Caco-2 (cell line): ENCODE results near the gene ANKLE1. TPM values are rescaled to one million over a fixed set of nuclear protein-coding genes. Genes with fewer than 3 reads are reported as not detected.

ENCODE experiments used
- BruUV-seq: library from RNA; stranded (reverse); fragments of 400-500 nt; replicated peaks from 2 replicates; lab custom pipeline; 2021; lab: Mats Ljungman, UMichigan
- CTCF ChIA-PET: fragments of 300-600 bp; sonication (Branson Sonifier 250); formaldehyde crosslinking; loops from one replicate; lab custom pipeline; 2022; ENCODE audit warnings: antibody characterized with exemption; lab: Charles Lee
- POLR2A ChIA-PET: fragments of 300-600 bp; sonication (Branson Sonifier 250); formaldehyde crosslinking; loops from one replicate; lab custom pipeline; 2022; ENCODE audit warnings: antibody characterized with exemption; lab: Charles Lee
- DNase-seq, 2 experiments: peaks; one replicate each; pipeline versions ENCODE4 v3.0.0 to v3.0.0-alpha.2; 2020 to 2022
- H3K27me3 ChIP-seq: replicated peaks from 2 replicates; pipeline ENCODE4 v1.6.0; 2011; ENCODE audit warnings: low read length; ENCODE audit not compliant: control insufficient read depth, insufficient read depth
- H3K36me3 ChIP-seq: 2 replicates; pipeline ENCODE4 v1.5.1; 2011; ENCODE audit warnings: low read length; ENCODE audit not compliant: control insufficient read depth, insufficient read depth
- H3K4me1 ChIP-seq: fragments of 250-450 bp; sonication (Bioruptor Pico); 2 replicates; pipeline ENCODE4 v1.5.1; 2020; ENCODE audit warnings: mild to moderate bottlenecking
- H3K4me3 ChIP-seq: 2 replicates; pipeline ENCODE4 v1.5.1; 2011; ENCODE audit warnings: low read depth, mild to moderate bottlenecking, control low read depth, low read length
- H3K9me3 ChIP-seq: fragments of 250-450 bp; sonication (Bioruptor Pico); 2 replicates; pipeline ENCODE4 v1.5.1; 2020; ENCODE audit warnings: mild to moderate bottlenecking, moderate library complexity
- H3K27ac Mint-ChIP-seq: one replicate; pipeline ENCODE4 v1.8.0; 2022; ENCODE audit warnings: mixed read lengths; ENCODE audit not compliant: unreplicated experiment
- H3K27me3 Mint-ChIP-seq: one replicate; pipeline ENCODE4 v1.8.0; 2022; ENCODE audit warnings: mixed read lengths; ENCODE audit not compliant: insufficient read depth, unreplicated experiment
- H3K36me3 Mint-ChIP-seq: one replicate; pipeline ENCODE4 v1.8.0; 2022; ENCODE audit warnings: mild to moderate bottlenecking, mixed read lengths; ENCODE audit not compliant: insufficient read depth, unreplicated experiment
- H3K4me1 Mint-ChIP-seq: one replicate; pipeline ENCODE4 v1.8.0; 2022; ENCODE audit warnings: low read depth, mixed read lengths; ENCODE audit not compliant: unreplicated experiment
- H3K4me3 Mint-ChIP-seq: one replicate; pipeline ENCODE4 v1.8.0; 2022; ENCODE audit warnings: mild to moderate bottlenecking, moderate library complexity, mixed read lengths; ENCODE audit not compliant: unreplicated experiment
- H3K9me3 Mint-ChIP-seq: one replicate; pipeline ENCODE4 v1.8.0; 2022; ENCODE audit warnings: mixed read lengths; ENCODE audit not compliant: unreplicated experiment
- intact Hi-C: fragments of 100-400 bp; cut with micrococcal nuclease; formaldehyde crosslinking; loops from one replicate; pipeline ENCODE4 v1.10.0; 2022; ENCODE audit not compliant: unreplicated experiment
- total RNA-seq: library from RNA; stranded (reverse); gene quantifications from 2 replicates; pipeline ENCODE4 v1.2.3, GENCODE V29; 2022
- TF ChIP-seq, protein P1 (sequence below), 2 experiments: fragments of 200-600 bp in 1 of 2; IDR thresholded peaks; 1 replicate in 1 of 2; 2 replicates in 1 of 2; pipeline versions ENCODE4 v1.5.1 to v1.8.0; 2011 to 2022; ENCODE audit warnings: antibody characterized with exemption in 1 of 2, control low read depth in 1 of 2, inconsistent platforms in 1 of 2, low read depth in 1 of 2, low read length in 1 of 2, mild to moderate bottlenecking in 1 of 2, moderate library complexity in 1 of 2; ENCODE audit not compliant: insufficient read depth in 1 of 2, severe bottlenecking in 1 of 2, unreplicated experiment in 1 of 2

Gene ANKLE1
- total RNA-seq, 1 experiment from 2014 or later = 14.3 TPM

DNA sequence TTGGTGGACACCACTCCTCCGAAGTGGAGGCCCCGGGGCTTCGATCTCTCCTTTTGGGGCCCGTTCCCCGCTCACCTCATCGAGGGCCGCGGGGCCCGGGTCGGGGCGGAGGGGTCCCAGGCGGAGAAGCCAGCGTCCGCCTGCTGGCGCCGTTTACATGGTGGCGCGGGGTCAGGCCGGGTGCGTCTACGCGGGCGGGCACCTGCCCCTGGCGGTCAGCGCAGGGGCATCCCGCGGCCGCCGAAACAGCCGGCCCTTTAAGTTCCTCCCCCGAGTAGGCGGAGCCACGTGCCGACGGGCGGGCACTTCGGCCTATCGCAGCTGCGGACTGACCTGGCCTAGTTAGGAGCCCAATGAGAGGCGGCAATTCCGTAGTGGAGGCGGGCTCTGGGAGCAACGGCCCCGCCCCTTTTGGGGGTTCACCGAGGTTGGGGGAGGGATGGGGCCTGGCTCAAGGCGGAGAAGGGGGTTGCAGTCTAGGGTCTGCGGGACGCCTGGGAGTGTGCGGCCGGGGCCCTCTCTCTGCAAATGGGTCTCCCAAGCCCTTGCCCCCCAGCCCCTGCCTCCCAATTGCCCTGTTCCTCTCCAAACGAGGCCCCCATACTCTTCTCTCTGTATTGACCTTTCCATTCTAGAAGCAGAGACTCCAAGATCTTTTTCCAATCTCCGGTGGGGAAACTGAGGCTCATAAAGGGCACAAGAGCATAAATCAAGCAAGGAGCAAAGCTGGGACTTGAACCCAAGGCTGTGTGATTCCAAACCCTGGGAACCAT lies 21.7 kb downstream of the ANKLE1 start, which contains the start of gene ABHD8:
Gene ABHD8 (minus strand): TSS at position 259 of the 773 bp plus-strand sequence. CDS start 1,809 bp downstream, outside the sequence.
- Mint-ChIP-seq H3K4me3 (peak within 1 kb of the TSS; percentile 69), H3K27ac (peak within 1 kb of the TSS; percentile 25), H3K36me3 (peaks cover 31% of the 10 kb centered on the region), H3K4me1 (peaks cover 8% of the 10 kb centered on the region), H3K27me3 (no peaks in the 10 kb centered on the region), H3K9me3 (no peaks in the 10 kb centered on the region)
- no peaks in the 10 kb centered on the region for H3K27me3 ChIP-seq
- POLR2A ChIA-PET = no interaction called here
- peak within 1 kb of the TSS; percentile 73 for H3K4me3 ChIP-seq
- CTCF ChIA-PET = interaction anchor here (1.3 to 1.8 kb wide), 2 partner anchors 10 to 100 kb away, joined by 3 to 6 read pairs; no protein-coding TSS in a partner anchor
- no TSS peak for BruUV-seq
- TF ChIP-seq, protein P1, sequence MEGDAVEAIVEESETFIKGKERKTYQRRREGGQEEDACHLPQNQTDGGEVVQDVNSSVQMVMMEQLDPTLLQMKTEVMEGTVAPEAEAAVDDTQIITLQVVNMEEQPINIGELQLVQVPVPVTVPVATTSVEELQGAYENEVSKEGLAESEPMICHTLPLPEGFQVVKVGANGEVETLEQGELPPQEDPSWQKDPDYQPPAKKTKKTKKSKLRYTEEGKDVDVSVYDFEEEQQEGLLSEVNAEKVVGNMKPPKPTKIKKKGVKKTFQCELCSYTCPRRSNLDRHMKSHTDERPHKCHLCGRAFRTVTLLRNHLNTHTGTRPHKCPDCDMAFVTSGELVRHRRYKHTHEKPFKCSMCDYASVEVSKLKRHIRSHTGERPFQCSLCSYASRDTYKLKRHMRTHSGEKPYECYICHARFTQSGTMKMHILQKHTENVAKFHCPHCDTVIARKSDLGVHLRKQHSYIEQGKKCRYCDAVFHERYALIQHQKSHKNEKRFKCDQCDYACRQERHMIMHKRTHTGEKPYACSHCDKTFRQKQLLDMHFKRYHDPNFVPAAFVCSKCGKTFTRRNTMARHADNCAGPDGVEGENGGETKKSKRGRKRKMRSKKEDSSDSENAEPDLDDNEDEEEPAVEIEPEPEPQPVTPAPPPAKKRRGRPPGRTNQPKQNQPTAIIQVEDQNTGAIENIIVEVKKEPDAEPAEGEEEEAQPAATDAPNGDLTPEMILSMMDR (IDR thresholded peaks at IDR 0.05; ENCODE audit: insufficient read depth in 1 of 2, low read depth in 1 of 2, low read length in 1 of 2, severe bottlenecking in 1 of 2, unreplicated experiment in 1 of 2) = peak; percentile 49 to 58
- intact Hi-C loops = no loop called here
- peaks cover under 1% of the 10 kb centered on the region; the same call in 1 of the 2 replicates for H3K9me3 ChIP-seq
- H3K4me1 ChIP-seq = peaks cover 16% of the 10 kb centered on the region
- DNase-seq = peak; percentile 96 to 97
- 0 out of 2 replicates have a peak, but pooled peaks cover 1% of the 10 kb centered on the region for H3K36me3 ChIP-seq

DNA sequence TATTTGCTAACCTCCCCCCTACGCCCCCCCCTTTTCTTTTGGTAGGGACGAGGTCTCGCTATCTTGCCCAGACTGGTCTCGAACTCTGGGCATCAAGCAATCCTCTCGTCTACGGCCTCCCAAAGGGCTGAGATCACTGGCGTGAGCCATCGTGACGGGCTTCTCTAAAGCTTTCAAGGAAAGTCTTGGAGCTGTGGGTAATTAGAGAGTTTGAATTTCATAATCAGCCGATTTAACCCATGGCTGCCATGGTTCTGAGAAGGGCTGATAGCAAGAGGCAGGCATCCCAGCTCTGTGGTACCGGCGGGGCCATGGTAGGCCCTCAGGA lies 22.2 kb downstream of the ANKLE1 start:
- intact Hi-C loops = no loop called here
- DNase-seq = no peak
- no peaks in the 10 kb centered on the region for H3K9me3 ChIP-seq
- peaks cover 16% of the 10 kb centered on the region for H3K4me1 ChIP-seq
- no TSS peak for BruUV-seq
- TF ChIP-seq, protein P1 (IDR thresholded peaks at IDR 0.05; ENCODE audit: insufficient read depth in 1 of 2, low read depth in 1 of 2, low read length in 1 of 2, severe bottlenecking in 1 of 2, unreplicated experiment in 1 of 2) = no peak
- no peaks in the 10 kb centered on the region for H3K27me3 ChIP-seq
- H3K36me3 ChIP-seq = no peaks in the 10 kb centered on the region
- Mint-ChIP-seq H3K27me3 (no peaks in the 10 kb centered on the region), H3K4me3 (peak overlapping the region; percentile 69), H3K27ac (no peak overlapping the region), H3K36me3 (peaks cover 33% of the 10 kb centered on the region), H3K9me3 (no peaks in the 10 kb centered on the region), H3K4me1 (peaks cover 8% of the 10 kb centered on the region)
- POLR2A ChIA-PET = no interaction called here
- CTCF ChIA-PET = interaction anchor here (1.3 to 1.8 kb wide), 2 partner anchors 11 to 100 kb away, joined by 3 to 6 read pairs; no protein-coding TSS in a partner anchor
- H3K4me3 ChIP-seq = no peak overlapping the region

DNA sequence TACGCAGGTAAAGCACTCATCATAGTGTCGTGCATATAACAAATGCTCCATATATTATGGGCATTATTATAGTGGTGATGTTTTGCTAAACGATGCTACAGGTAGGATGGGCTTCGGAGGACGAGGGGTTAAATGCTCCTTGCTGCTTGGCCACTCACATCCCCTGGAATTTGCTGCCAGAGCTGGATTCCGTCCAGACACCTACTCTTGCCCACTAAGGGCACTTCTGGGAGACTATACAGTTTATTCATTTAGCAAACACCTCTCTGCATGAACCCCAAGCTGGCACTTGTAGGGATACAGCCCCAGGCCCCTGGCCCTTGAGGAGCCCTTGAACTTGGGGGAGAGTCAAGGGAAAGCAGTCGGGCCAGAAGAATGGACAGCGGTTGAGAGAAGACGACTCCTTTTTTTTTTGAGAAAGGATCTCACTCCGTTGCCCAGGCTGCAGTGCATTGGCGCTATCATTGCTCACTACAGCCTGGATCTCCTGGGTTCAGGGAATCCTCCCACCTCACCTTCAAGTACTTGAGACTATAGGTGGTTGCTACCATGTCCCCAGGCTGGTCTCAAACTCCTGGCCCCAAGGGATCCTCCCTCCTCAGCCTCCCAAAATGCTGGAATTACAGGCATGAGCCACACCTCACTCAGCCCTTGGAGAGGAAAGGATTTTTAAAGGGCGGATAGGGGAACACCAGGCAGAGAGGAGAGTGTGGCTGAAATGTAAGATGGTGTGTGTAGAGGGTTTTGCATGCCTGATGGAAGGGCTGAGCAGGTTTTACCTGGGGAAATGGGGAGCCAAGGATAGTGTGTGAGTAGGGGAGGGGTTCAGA lies 22.9 kb downstream of the ANKLE1 start:
- Mint-ChIP-seq H3K9me3 (no peaks in the 10 kb centered on the region), H3K4me3 (peak overlapping the region; percentile 78), H3K36me3 (peaks cover 40% of the 10 kb centered on the region), H3K27ac (no peak overlapping the region), H3K4me1 (peaks cover 8% of the 10 kb centered on the region), H3K27me3 (no peaks in the 10 kb centered on the region)
- CTCF ChIA-PET = interaction anchor here (0.6 to 2.8 kb wide), 15 partner anchors 9 to 1194 kb away, joined by 3 to 44 read pairs (median 6); partner anchors contain the start of gene BABAM1
- TF ChIP-seq, protein P1 (IDR thresholded peaks at IDR 0.05; ENCODE audit: insufficient read depth in 1 of 2, low read depth in 1 of 2, low read length in 1 of 2, severe bottlenecking in 1 of 2, unreplicated experiment in 1 of 2) = no peak
- Histone ChIP-seq H3K27me3 (no peaks in the 10 kb centered on the region), H3K4me3 (no peak overlapping the region), H3K4me1 (peaks cover 16% of the 10 kb centered on the region), H3K9me3 (no peaks in the 10 kb centered on the region), H3K36me3 (no peaks in the 10 kb centered on the region)
- no peak for DNase-seq
- no TSS peak for BruUV-seq
- intact Hi-C loops = loop anchor here (1.0 kb wide), 1 partner anchor 12 kb away; no protein-coding TSS in a partner anchor
- POLR2A ChIA-PET = interaction anchor here (0.6 to 1.3 kb wide), 3 partner anchors 12 to 89 kb away, joined by 4 to 12 read pairs (median 5); partner anchors contain the start of gene USE1
